HG03378 (cell line): ENCODE data around the gene KIAA1549.

ENCODE experiments used
- ATAC-seq: cut with Tn5 transposase; IDR thresholded peaks from one replicate; pipeline ENCODE4 v1.9.1; 2021; ENCODE audit warnings: mild to moderate bottlenecking, moderate library complexity; ENCODE audit not compliant: unreplicated experiment

Gene KIAA1549

GRCh38 chr7:138861051-138861450, 120.1 kb downstream of the KIAA1549 start:
- ATAC-seq = no peak

GRCh38 chr7:138857728-138858127, 123.5 kb downstream of the KIAA1549 start:
- no peak for ATAC-seq

- ATAC-seq = no peak
These were observed 127.0 kb downstream of the KIAA1549 start for GRCh38 chr7:138854115-138854645.

- ATAC-seq = no peak
These were observed 127.7 kb downstream of the KIAA1549 start for GRCh38 chr7:138853448-138853847.

GRCh38 chr7:138852469-138852868, 128.7 kb downstream of the KIAA1549 start:
- no peak for ATAC-seq

- ATAC-seq = no peak
These were observed 131.5 kb downstream of the KIAA1549 start for GRCh38 chr7:138849701-138850100.

GRCh38 chr7:138848056-138848980, 132.9 kb downstream of the KIAA1549 start:
- no peak for ATAC-seq

GRCh38 chr7:138845711-138846110, 135.5 kb downstream of the KIAA1549 start:
- ATAC-seq = no peak

- no peak for ATAC-seq
These were observed 137.3 kb downstream of the KIAA1549 start for GRCh38 chr7:138843632-138844580.

GRCh38 chr7:138842111-138842510, 139.1 kb downstream of the KIAA1549 start:
- ATAC-seq = no peak

- no peak for ATAC-seq
These were observed 143.0 kb downstream of the KIAA1549 start for GRCh38 chr7:138838166-138838565.

GRCh38 chr7:138837627-138838026, 143.6 kb downstream of the KIAA1549 start:
- no peak for ATAC-seq

- no peak for ATAC-seq
These were observed 146.1 kb downstream of the KIAA1549 start for GRCh38 chr7:138835087-138835486.

- no peak for ATAC-seq
These were observed 146.6 kb downstream of the KIAA1549 start for GRCh38 chr7:138834583-138834982.

GRCh38 chr7:138833596-138833995, 147.6 kb downstream of the KIAA1549 start:
- no peak for ATAC-seq

- ATAC-seq = no peak
These were observed 148.2 kb downstream of the KIAA1549 start for GRCh38 chr7:138832966-138833365.

GRCh38 chr7:138829335-138829734, 151.9 kb downstream of the KIAA1549 start:
- ATAC-seq = no peak

- no peak for ATAC-seq
These were observed 152.9 kb downstream of the KIAA1549 start for GRCh38 chr7:138828302-138828701.

- ATAC-seq = no peak
These were observed 156.0 kb downstream of the KIAA1549 start for GRCh38 chr7:138825049-138825721.

- ATAC-seq = no peak
These were observed 158.2 kb downstream of the KIAA1549 start for GRCh38 chr7:138822867-138823535.
